ENCODE data around the gene PCARE.

DNA sequence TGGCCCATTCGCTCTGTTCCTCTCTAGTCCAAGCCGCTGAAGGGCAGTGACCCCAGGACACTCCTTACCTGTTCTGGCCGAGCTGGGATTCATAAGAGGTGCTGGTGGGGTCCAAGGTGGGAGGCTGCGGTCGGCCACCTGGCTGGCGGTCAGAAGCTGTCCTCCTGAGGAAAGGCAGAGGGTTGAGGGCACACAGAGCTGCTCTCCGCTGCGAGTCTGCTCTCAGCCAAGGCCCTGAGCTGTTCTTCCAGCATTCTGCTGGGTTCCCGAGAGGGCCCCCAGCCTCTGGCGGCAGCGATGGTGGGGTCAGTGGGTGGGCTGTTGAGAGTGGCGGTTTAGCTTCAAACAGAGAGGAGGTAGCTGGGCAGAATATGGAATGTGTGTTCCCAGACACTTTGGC is 3.8 kb downstream of the PCARE start:
- TF ChIP-seq EZH2 (IDR thresholded peaks at IDR 0.05) (no peak), POLR2AphosphoS5 (IDR thresholded peaks at IDR 0.05; ENCODE audit: borderline replicate concordance, low read depth, low read length) (no peak)

All from SK-N-MC (cell line).